HG03025 (cell line): Measurements from ENCODE around the gene ABI3BP.
"Not testable (repeated sequence)": the region's sequence is repeated elsewhere in the genome, so short reads cannot be mapped to it uniquely, and the experiment has no call there.

ENCODE experiments used
- ATAC-seq: cut with Tn5 transposase; IDR thresholded peaks from one replicate; pipeline ENCODE4 v1.9.1; 2021; ENCODE audit warnings: mild to moderate bottlenecking, moderate library complexity; ENCODE audit not compliant: unreplicated experiment, low FRiP score

The ABI3BP gene

GRCh38 chr3:100993309-100993708, at the start of gene ABI3BP:
TSS of gene ABI3BP (minus strand) at chr3:100993421. CDS start at chr3:100993384, 37 bp downstream.
- no peak for ATAC-seq

GRCh38 chr3:101039285-101039684, 46.1 kb upstream of the ABI3BP start:
- no peak for ATAC-seq

GRCh38 chr3:101038880-101039279, 45.7 kb upstream of the ABI3BP start:
- ATAC-seq, result no peak

- no peak for ATAC-seq
Observed at GRCh38 chr3:101038393-101038792, 45.2 kb upstream of the ABI3BP start.

GRCh38 chr3:101037613-101038012, 44.4 kb upstream of the ABI3BP start:
- no peak for ATAC-seq

GRCh38 chr3:101036676-101037075, 43.5 kb upstream of the ABI3BP start:
- ATAC-seq, result no peak

- no peak for ATAC-seq
Observed at GRCh38 chr3:101036213-101036618, 43.0 kb upstream of the ABI3BP start.

- ATAC-seq, result no peak
Observed at GRCh38 chr3:101027286-101027685, 34.1 kb upstream of the ABI3BP start.

GRCh38 chr3:101026881-101027280, 33.7 kb upstream of the ABI3BP start:
- no peak for ATAC-seq

- ATAC-seq, result no peak
Observed at GRCh38 chr3:101026244-101026643, 33.0 kb upstream of the ABI3BP start.

- no peak for ATAC-seq
Observed at GRCh38 chr3:101020351-101021015, 27.3 kb upstream of the ABI3BP start.

- ATAC-seq, result no peak
Observed at GRCh38 chr3:101017017-101017416, 23.8 kb upstream of the ABI3BP start.

- ATAC-seq, result not testable (repeated sequence)
Observed at GRCh38 chr3:101012312-101012711, 19.1 kb upstream of the ABI3BP start.

- no peak for ATAC-seq
Observed at GRCh38 chr3:101011136-101011535, 17.9 kb upstream of the ABI3BP start.

- no peak for ATAC-seq
Observed at GRCh38 chr3:101010296-101010695, 17.1 kb upstream of the ABI3BP start.

GRCh38 chr3:101009386-101009785, 16.2 kb upstream of the ABI3BP start:
- no peak for ATAC-seq

GRCh38 chr3:100999160-100999559, 5.9 kb upstream of the ABI3BP start:
- no peak for ATAC-seq

- no peak for ATAC-seq
Observed at GRCh38 chr3:100994809-100995208, 1.6 kb upstream of the ABI3BP start.

- ATAC-seq, result no peak
Observed at GRCh38 chr3:100994187-100994586, 966 bp upstream of the ABI3BP start.

GRCh38 chr3:100992231-100993012, 799 bp downstream of the ABI3BP start:
- no peak for ATAC-seq

- no peak for ATAC-seq
Observed at GRCh38 chr3:100988080-100988479, 5.1 kb downstream of the ABI3BP start.

- no peak for ATAC-seq
Observed at GRCh38 chr3:100984308-100984707, 8.9 kb downstream of the ABI3BP start.
